K562 (cell line): ENCODE results near the gene MED22. TPM values are rescaled to one million over a fixed set of nuclear protein-coding genes. Genes with fewer than 3 reads are reported as not detected.
A peak's percentile ranks its signal among the peaks of the same experiment; 100 is the strongest.

ENCODE experiments used
- ATF2 ChIP-seq: sonication (generic); formaldehyde crosslinking; IDR thresholded peaks from 2 replicates; pipeline ENCODE4 v1.8.1; 2022; ENCODE audit warnings: missing genetic modification reagents
- CGGBP1 ChIP-seq: fragments of 250-450 bp; sonication (Bioruptor Pico); IDR thresholded peaks from 2 replicates; pipeline ENCODE4 v1.9.0; 2021; ENCODE audit warnings: mild to moderate bottlenecking
- HMGN3 ChIP-seq: IDR thresholded peaks from 2 replicates; pipeline ENCODE4 v1.6.1; 2011; ENCODE audit warnings: borderline replicate concordance, low read depth, mild to moderate bottlenecking, mixed read lengths, low read length; ENCODE audit not compliant: insufficient read length; ENCODE audit errors: extremely low read depth
- HNRNPL ChIP-seq: fragments of 200-400 bp; formaldehyde crosslinking; IDR thresholded peaks from 2 replicates; pipeline ENCODE4 v1.6.1; 2017; ENCODE audit warnings: low read depth, mild to moderate bottlenecking, low read length
- ID3 ChIP-seq, 2 experiments: fragments of 250-450 bp in 1 of 2; fragments of 450-650 bp in 1 of 2; sonication (Bioruptor Pico) in 1 of 2; IDR thresholded peaks; 2 replicates each; pipeline versions ENCODE4 v1.6.1 to v1.8.0; 2016 to 2021; ENCODE audit warnings: mild to moderate bottlenecking in 2 of 2, moderate library complexity in 2 of 2, missing compliant biosample characterization in 1 of 2, missing genetic modification characterization in 1 of 2
- KAT7 ChIP-seq: sonication (generic); formaldehyde crosslinking; IDR thresholded peaks from 2 replicates; pipeline ENCODE4 v1.8.0; 2022; ENCODE audit warnings: missing genetic modification reagents, mild to moderate bottlenecking, borderline replicate concordance
- LEF1 ChIP-seq: fragments of 450-650 bp; IDR thresholded peaks from 2 replicates; pipeline ENCODE4 v1.6.1; 2016; ENCODE audit warnings: mild to moderate bottlenecking
- NEUROD1 ChIP-seq: fragments of 150-350 bp; IDR thresholded peaks from 2 replicates; pipeline ENCODE4 v1.6.1; 2014; ENCODE audit warnings: borderline replicate concordance, low read length, low read depth; ENCODE audit not compliant: partially characterized antibody
- NR4A1 ChIP-seq, 2 experiments: fragments of 250-450 bp in 1 of 2; fragments of 450-650 bp in 1 of 2; sonication (Bioruptor Pico) in 1 of 2; IDR thresholded peaks; 2 replicates each; pipeline versions ENCODE4 v1.4.0 to v1.6.1; 2016 to 2020; ENCODE audit warnings: mild to moderate bottlenecking in 2 of 2, missing compliant biosample characterization in 1 of 2, missing genetic modification characterization in 1 of 2, moderate library complexity in 1 of 2
- PCBP2 ChIP-seq: fragments of 200-400 bp; formaldehyde crosslinking; IDR thresholded peaks from 2 replicates; pipeline ENCODE4 v1.6.1; 2018; ENCODE audit warnings: low read length, low read depth, mild to moderate bottlenecking, moderate library complexity; ENCODE audit not compliant: poor library complexity, severe bottlenecking
- POLR2A ChIP-seq: fragments of 450-650 bp; conservative IDR thresholded peaks from 2 replicates; pipeline ENCODE4 v1.6.1; 2016
- POLR2AphosphoS5 ChIP-seq: IDR thresholded peaks from 2 replicates; pipeline ENCODE4 v1.6.1; 2011; ENCODE audit warnings: mild to moderate bottlenecking, low read depth, low read length, moderate library complexity; ENCODE audit not compliant: control insufficient read depth, insufficient read depth
- RBM15 ChIP-seq: fragments of 200-400 bp; formaldehyde crosslinking; IDR thresholded peaks from 2 replicates; pipeline ENCODE4 v1.6.1; 2018; ENCODE audit warnings: mild to moderate bottlenecking, low read length, moderate library complexity; ENCODE audit not compliant: insufficient read depth
- RBM25 ChIP-seq: fragments of 200-400 bp; formaldehyde crosslinking; IDR thresholded peaks from 2 replicates; pipeline ENCODE4 v1.6.1; 2018; ENCODE audit warnings: low read length, low read depth, moderate library complexity; ENCODE audit not compliant: severe bottlenecking
- TFAM ChIP-seq: fragments of 250-450 bp; sonication (Bioruptor Pico); conservative IDR thresholded peaks from 2 replicates; pipeline ENCODE4 v1.5.0; 2021; ENCODE audit warnings: mild to moderate bottlenecking, moderate library complexity
- VEZF1 ChIP-seq: fragments of 200-800 bp; sonication (Bioruptor generic); IDR thresholded peaks from 2 replicates; pipeline ENCODE4 v1.6.1; 2017; ENCODE audit warnings: missing genetic modification characterization, missing compliant biosample characterization
- YBX1 ChIP-seq: fragments of 450-650 bp; IDR thresholded peaks from 2 replicates; pipeline ENCODE4 v1.7.1; 2016; ENCODE audit warnings: mild to moderate bottlenecking
- ZBTB1 ChIP-seq: sonication (generic); formaldehyde crosslinking; IDR thresholded peaks from 2 replicates; pipeline ENCODE4 v1.8.1; 2023; ENCODE audit warnings: missing genetic modification reagents, low read depth, mild to moderate bottlenecking, borderline replicate concordance
- ZBTB26 ChIP-seq: fragments of 450-650 bp; formaldehyde crosslinking; IDR thresholded peaks from 2 replicates; pipeline ENCODE4 v1.4.0; 2022; ENCODE audit warnings: missing genetic modification characterization
- ZFP36 ChIP-seq: fragments of 150-350 bp; IDR thresholded peaks from 2 replicates; pipeline ENCODE4 v1.6.1; 2018; ENCODE audit warnings: low read length, low read depth; ENCODE audit not compliant: partially characterized antibody
- ZNF224 ChIP-seq: sonication (generic); formaldehyde crosslinking; IDR thresholded peaks from 2 replicates; pipeline ENCODE4 v1.8.0; 2022; ENCODE audit warnings: mild to moderate bottlenecking, missing genetic modification reagents
- ZSCAN29 ChIP-seq: fragments of 450-650 bp; IDR thresholded peaks from 2 replicates; pipeline ENCODE4 v1.6.1; 2017
- polyA plus RNA-seq, 8 experiments: library from polyadenylated mRNA; depleted of rRNA in 4 of 8; stranded (reverse) in 5 of 8; unstranded in 3 of 8; fragments of >200 nt; fragmentation: Nextera tagmentation in 2 of 8; fragmentation: Illumina TruSeq in 1 of 8; extraction: Ambion mirVana in 2 of 8; extraction: Trizol in 1 of 8; gene quantifications; 2 replicates each; pipeline versions ENCODE4 v1.2.1 to v1.2.3, GENCODE V29; 2011 to 2014; ENCODE audit warnings: inconsistent platforms in 1 of 8, missing spikeins in 1 of 8
- total RNA-seq, 7 experiments: library from RNA; depleted of rRNA in 6 of 7; stranded (reverse); fragments of >200 nt in 6 of 7; fragmentation: Illumina TruSeq in 2 of 7; extraction: Trizol in 2 of 7; gene quantifications; 2 replicates each; pipeline versions ENCODE4 v1.2.1 to v1.2.3, GENCODE V29; 2011 to 2021; ENCODE audit warnings: low replicate concordance in 1 of 7

The MED22 gene
- total and polyA plus RNA-seq, 9 of the 15 experiments (the other 6 are each of a cell fraction or from before 2014, with no cell fraction given), result 0.73 to 35.6 (median 22.3) TPM

GRCh38 chr9:133375724-133376654 lies 28.1 kb upstream of the MED22 start, which contains the start of the genes STKLD1 and SURF4 (continued):
- TF ChIP-seq RBM15, result no peak
- TF ChIP-seq RBM25, result peak; percentile 85
- TF ChIP-seq ID3 (CRISPR knock-in tag; IDR thresholded peaks at IDR 0.05), result no peak
- TF ChIP-seq ID3 (tag; IDR thresholded peaks at IDR 0.05), result peak; percentile 48; the same call in 1 of the 2 replicates
- no peak; the same call in 1 of the 2 replicates for TF ChIP-seq ZNF224 (CRISPR knock-in tag)
- no peak for TF ChIP-seq CGGBP1 (CRISPR knock-in tag)
- no peak for TF ChIP-seq KAT7 (CRISPR knock-in tag)
- TF ChIP-seq YBX1, result no peak
- no peak for TF ChIP-seq ZSCAN29
- TF ChIP-seq POLR2A, result peak; percentile 58; the same call in 1 of the 2 replicates
- TF ChIP-seq ATF2 (CRISPR knock-in tag), result no peak
- peak; percentile 80 for TF ChIP-seq POLR2AphosphoS5
- peak; percentile 95 for TF ChIP-seq NEUROD1
- TF ChIP-seq ZBTB1, result peak; percentile 96
- TF ChIP-seq PCBP2, result no peak
- no peak for TF ChIP-seq NR4A1 (CRISPR knock-in tag; IDR thresholded peaks at IDR 0.05)
- TF ChIP-seq NR4A1 (tag; IDR thresholded peaks at IDR 0.05), result no peak
- no peak for TF ChIP-seq ZFP36
- peak; percentile 85 for TF ChIP-seq VEZF1
- peak; percentile 27 for TF ChIP-seq HMGN3
- TF ChIP-seq ZBTB26 (CRISPR knock-in tag), result no peak
- TF ChIP-seq TFAM (CRISPR knock-in tag), result no peak
- peak; percentile 98 for TF ChIP-seq HNRNPL
- TF ChIP-seq LEF1, result no peak
